Endothelial cell (in vitro differentiated cells): ENCODE data around the gene PPME1. TPM values are rescaled to one million over a fixed set of nuclear protein-coding genes. Genes with fewer than 3 reads are reported as not detected.

Experiments
- DNase-seq: peaks from one replicate; pipeline ENCODE4 v3.0.0; 2021; ENCODE audit warnings: low spot score
- H3K27ac Mint-ChIP-seq: one replicate; pipeline ENCODE4 v1.8.0; 2021; ENCODE audit warnings: mixed read lengths, inconsistent platforms; ENCODE audit not compliant: unreplicated experiment
- H3K27me3 Mint-ChIP-seq: one replicate; pipeline ENCODE4 v1.8.0; 2021; ENCODE audit warnings: mild to moderate bottlenecking, moderate library complexity, mixed read lengths, inconsistent platforms; ENCODE audit not compliant: unreplicated experiment
- H3K36me3 Mint-ChIP-seq: one replicate; pipeline ENCODE4 v1.8.0; 2021; ENCODE audit warnings: mild to moderate bottlenecking, low read depth, mixed read lengths, inconsistent platforms; ENCODE audit not compliant: unreplicated experiment
- H3K4me1 Mint-ChIP-seq: one replicate; pipeline ENCODE4 v1.8.0; 2021; ENCODE audit warnings: mild to moderate bottlenecking, mixed read lengths, inconsistent platforms; ENCODE audit not compliant: unreplicated experiment
- H3K4me3 Mint-ChIP-seq: one replicate; pipeline ENCODE4 v1.8.0; 2021; ENCODE audit warnings: mild to moderate bottlenecking, mixed read lengths, inconsistent platforms; ENCODE audit not compliant: unreplicated experiment
- H3K9me3 Mint-ChIP-seq: one replicate; pipeline ENCODE4 v1.8.0; 2021; ENCODE audit warnings: mixed read lengths, inconsistent platforms; ENCODE audit not compliant: unreplicated experiment
- total RNA-seq: library from RNA; stranded (reverse); fragmentation: NEBNext Ultra II Directional; extraction: Animal tissue kit (Norgen Biotek cat#: 25700); gene quantifications from one replicate; pipeline ENCODE4 v1.2.1, GENCODE V29; 2021; ENCODE audit not compliant: unreplicated experiment
- TF ChIP-seq, protein P1 (sequence below): fragments of 200-600 bp; sonication (generic); IDR thresholded peaks from one replicate; pipeline ENCODE4 v1.5.0; 2021; ENCODE audit warnings: antibody characterized with exemption; ENCODE audit not compliant: unreplicated experiment

The PPME1 gene
- total RNA-seq, 1 donor from 2014 or later: 27.2 TPM

DNA sequence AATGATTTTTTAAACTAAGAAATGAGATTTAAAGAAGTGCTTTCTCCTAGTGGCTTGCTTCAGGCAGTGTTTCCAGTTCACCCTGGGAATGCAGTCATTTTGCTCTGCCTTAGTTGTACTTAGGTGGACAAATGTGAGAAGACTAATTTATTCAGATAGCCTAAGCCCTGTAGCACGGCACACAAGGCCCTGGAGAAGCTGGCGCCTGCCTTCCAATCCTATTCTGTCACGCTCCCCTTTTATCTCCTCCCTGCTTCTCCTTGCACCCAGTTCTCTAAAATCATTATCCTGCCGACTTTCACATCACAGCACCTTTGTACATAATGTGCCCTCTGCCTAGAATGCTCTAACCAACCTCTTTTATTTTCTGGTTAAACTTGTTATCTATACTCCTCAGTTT is 64.0 kb downstream of the PPME1 start:
- TF ChIP-seq, protein P1, sequence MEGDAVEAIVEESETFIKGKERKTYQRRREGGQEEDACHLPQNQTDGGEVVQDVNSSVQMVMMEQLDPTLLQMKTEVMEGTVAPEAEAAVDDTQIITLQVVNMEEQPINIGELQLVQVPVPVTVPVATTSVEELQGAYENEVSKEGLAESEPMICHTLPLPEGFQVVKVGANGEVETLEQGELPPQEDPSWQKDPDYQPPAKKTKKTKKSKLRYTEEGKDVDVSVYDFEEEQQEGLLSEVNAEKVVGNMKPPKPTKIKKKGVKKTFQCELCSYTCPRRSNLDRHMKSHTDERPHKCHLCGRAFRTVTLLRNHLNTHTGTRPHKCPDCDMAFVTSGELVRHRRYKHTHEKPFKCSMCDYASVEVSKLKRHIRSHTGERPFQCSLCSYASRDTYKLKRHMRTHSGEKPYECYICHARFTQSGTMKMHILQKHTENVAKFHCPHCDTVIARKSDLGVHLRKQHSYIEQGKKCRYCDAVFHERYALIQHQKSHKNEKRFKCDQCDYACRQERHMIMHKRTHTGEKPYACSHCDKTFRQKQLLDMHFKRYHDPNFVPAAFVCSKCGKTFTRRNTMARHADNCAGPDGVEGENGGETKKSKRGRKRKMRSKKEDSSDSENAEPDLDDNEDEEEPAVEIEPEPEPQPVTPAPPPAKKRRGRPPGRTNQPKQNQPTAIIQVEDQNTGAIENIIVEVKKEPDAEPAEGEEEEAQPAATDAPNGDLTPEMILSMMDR: no peak
- H3K27me3 Mint-ChIP-seq: peaks cover 1% of the 10 kb centered on the region
- H3K9me3 Mint-ChIP-seq: no peaks in the 10 kb centered on the region
- peaks cover 11% of the 10 kb centered on the region for H3K4me1 Mint-ChIP-seq
- peaks cover 9% of the 10 kb centered on the region for H3K36me3 Mint-ChIP-seq
- DNase-seq: no peak
- H3K4me3 Mint-ChIP-seq: no peak overlapping the region
- H3K27ac Mint-ChIP-seq: no peak overlapping the region

DNA sequence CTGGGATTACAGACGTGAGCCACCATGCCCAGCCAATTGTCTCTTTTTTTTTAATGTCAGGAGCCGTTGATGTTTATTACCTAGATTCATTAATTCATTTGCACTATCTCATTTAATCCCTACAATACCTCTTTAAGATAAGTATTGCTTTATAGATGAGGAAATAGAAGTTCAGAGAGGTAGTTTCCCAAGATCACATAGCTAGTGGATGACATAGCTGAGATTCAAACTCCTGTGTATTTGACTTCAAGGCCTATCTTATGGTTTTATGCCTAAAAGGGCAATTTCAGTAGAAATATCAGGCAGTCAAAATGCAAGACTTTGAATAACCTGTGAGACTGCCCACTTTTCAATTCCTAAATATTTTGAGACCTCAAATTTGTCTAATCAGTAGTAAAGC is 66.5 kb downstream of the PPME1 start:
- no peak for DNase-seq
- TF ChIP-seq, protein P1: no peak
- Mint-ChIP-seq H3K27me3 (peaks cover 1% of the 10 kb centered on the region), H3K9me3 (no peaks in the 10 kb centered on the region), H3K4me3 (no peak overlapping the region), H3K36me3 (peaks cover 9% of the 10 kb centered on the region), H3K4me1 (peaks cover 11% of the 10 kb centered on the region), H3K27ac (no peak overlapping the region)

DNA sequence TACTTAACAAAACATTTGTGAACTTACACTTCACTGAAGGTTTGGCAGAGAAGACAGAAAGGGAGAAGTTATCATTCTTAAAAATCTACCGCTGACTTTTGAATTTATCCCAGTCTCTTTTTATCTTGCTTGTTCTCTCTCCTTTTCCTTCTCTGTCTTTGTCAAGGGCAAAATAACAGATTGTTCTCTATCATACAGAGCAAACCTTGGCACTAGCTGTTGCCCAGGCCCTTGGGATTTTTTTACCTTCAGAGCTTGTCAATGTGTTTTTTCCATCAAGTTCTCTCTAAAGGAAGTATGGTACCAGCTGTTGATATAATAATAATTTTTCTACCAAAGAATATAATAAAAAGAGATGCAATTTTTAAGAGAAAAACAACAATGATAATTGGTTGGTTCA is 67.2 kb downstream of the PPME1 start:
- Mint-ChIP-seq H3K4me1 (peaks cover 11% of the 10 kb centered on the region), H3K27me3 (peaks cover 1% of the 10 kb centered on the region), H3K4me3 (no peak overlapping the region), H3K9me3 (no peaks in the 10 kb centered on the region), H3K27ac (no peak overlapping the region), H3K36me3 (peaks cover 9% of the 10 kb centered on the region)
- TF ChIP-seq, protein P1: no peak
- DNase-seq: no peak

DNA sequence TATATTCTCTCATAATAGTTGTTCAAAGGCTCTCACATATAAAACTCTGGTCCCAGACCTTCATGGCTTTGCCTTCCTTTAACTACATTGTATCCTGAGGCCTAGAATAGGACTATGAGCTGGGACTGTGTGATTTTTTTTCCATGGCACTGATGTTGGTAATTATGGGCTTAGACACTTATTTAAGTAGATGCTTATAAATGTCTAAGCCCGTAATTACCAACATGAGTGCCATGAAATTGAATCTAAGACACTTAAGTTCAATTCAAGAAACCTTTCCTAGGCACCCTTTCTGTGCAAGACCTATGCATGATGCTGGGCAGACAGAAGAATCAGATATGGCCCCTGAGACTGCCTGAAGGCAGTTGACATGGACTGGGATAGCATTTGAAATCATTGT is 77.4 kb downstream of the PPME1 start:
- no peaks in the 10 kb centered on the region for H3K9me3 Mint-ChIP-seq
- H3K4me1 Mint-ChIP-seq: peaks cover 2% of the 10 kb centered on the region
- peaks cover 33% of the 10 kb centered on the region for H3K36me3 Mint-ChIP-seq
- TF ChIP-seq, protein P1: no peak
- H3K27me3 Mint-ChIP-seq: peaks cover 2% of the 10 kb centered on the region
- H3K4me3 Mint-ChIP-seq: no peak overlapping the region
- no peak overlapping the region for H3K27ac Mint-ChIP-seq
- no peak for DNase-seq

DNA sequence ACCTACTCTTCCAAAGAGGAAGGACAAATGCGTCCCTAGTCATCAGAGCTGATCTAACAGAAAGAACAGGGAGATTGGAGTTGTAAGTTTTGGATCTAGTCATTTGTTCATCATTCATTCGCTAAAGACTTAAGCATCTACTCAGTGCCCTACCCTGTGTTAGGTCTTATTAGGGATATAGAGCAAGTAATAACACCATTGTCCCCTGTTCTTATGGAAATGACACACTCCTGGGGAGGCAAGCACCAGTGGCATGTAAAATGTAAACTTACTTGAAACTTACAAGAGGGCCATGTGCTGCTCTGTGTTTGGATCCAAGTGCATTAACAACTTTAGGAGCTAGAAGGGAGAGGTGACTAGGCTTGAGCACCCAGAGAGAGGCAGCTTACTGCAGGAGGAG is 78.4 kb downstream of the PPME1 start:
- no peak overlapping the region for H3K27ac Mint-ChIP-seq
- no peak overlapping the region for H3K4me3 Mint-ChIP-seq
- TF ChIP-seq, protein P1: no peak
- peaks cover 37% of the 10 kb centered on the region for H3K36me3 Mint-ChIP-seq
- peaks cover 2% of the 10 kb centered on the region for H3K27me3 Mint-ChIP-seq
- no peaks in the 10 kb centered on the region for H3K9me3 Mint-ChIP-seq
- DNase-seq: no peak
- H3K4me1 Mint-ChIP-seq: peaks cover 6% of the 10 kb centered on the region
